SK-N-SH (cell line): ENCODE results near the gene CRK. TPM values are rescaled to one million over a fixed set of nuclear protein-coding genes. Genes with fewer than 3 reads are reported as not detected.

Experiments
- CTCF ChIA-PET: fragments of 300-600, 350-600 bp; formaldehyde crosslinking; extraction: SDS; loops from one replicate; lab custom pipeline; 2021; lab: Yijun Ruan, JAX
- POLR2A ChIA-PET: fragments of 350-600 bp; sonication (Branson Sonifier 250); formaldehyde crosslinking; extraction: SDS; loops from one replicate; lab custom pipeline; 2020; ENCODE audit warnings: antibody characterized with exemption, inconsistent platforms; lab: Yijun Ruan, JAX
- DNase-seq: peaks from one replicate; pipeline ENCODE4 v3.0.0; 2012
- H2AFZ ChIP-seq: fragments of 200-600 bp; sonication (generic); 2 replicates; pipeline ENCODE4 v1.8.1; 2016; ENCODE audit warnings: antibody characterized with exemption, mild to moderate bottlenecking, low read depth
- H3F3A ChIP-seq: fragments of 200-600 bp; sonication (generic); replicated peaks from 2 replicates; pipeline ENCODE3; 2016; ENCODE audit warnings: antibody characterized with exemption, mild to moderate bottlenecking; ENCODE audit not compliant: insufficient read depth
- H3K27ac ChIP-seq, 2 experiments: fragments of 200-500 bp in 1 of 2; fragments of 200-600 bp in 1 of 2; sonication (Bioruptor generic) in 1 of 2; sonication (generic), shearing (Covaris generic) in 1 of 2; 2 replicates each; pipeline versions ENCODE4 v1.5.1 to v1.6.1; 2014 to 2016; ENCODE audit warnings: low read depth in 2 of 2, inconsistent platforms in 1 of 2, low read length in 1 of 2, mild to moderate bottlenecking in 1 of 2, mixed read lengths in 1 of 2
- H3K27me3 ChIP-seq: fragments of 200-600 bp; sonication (generic), shearing (Covaris generic); 2 replicates; pipeline ENCODE4 v1.6.1; 2016; ENCODE audit warnings: mixed run types; ENCODE audit not compliant: insufficient read depth
- H3K36me3 ChIP-seq, 2 experiments: fragments of 200-500 bp in 1 of 2; fragments of 200-600 bp in 1 of 2; sonication (Bioruptor generic) in 1 of 2; sonication (generic) in 1 of 2; replicated peaks in 1 of 2; 2 replicates each; pipeline versions ENCODE3 to v1.5.1; 2014 to 2016; ENCODE audit warnings: low read length in 1 of 2, mild to moderate bottlenecking in 1 of 2; ENCODE audit not compliant: insufficient read depth in 2 of 2, control insufficient read depth in 1 of 2
- H3K4me1 ChIP-seq, 2 experiments: fragments of 200-500 bp in 1 of 2; fragments of 200-600 bp in 1 of 2; sonication (Bioruptor generic) in 1 of 2; sonication (generic), shearing (Covaris generic) in 1 of 2; 2 replicates each; pipeline versions ENCODE4 v1.5.1 to v1.6.1; 2014 to 2016; ENCODE audit warnings: low read depth in 1 of 2, low read length in 1 of 2, mixed run types in 1 of 2; ENCODE audit not compliant: insufficient read depth in 2 of 2, control insufficient read depth in 1 of 2
- H3K4me2 ChIP-seq: fragments of 200-600 bp; sonication (generic), shearing (Covaris generic); 2 replicates; pipeline ENCODE4 v1.6.1; 2017; ENCODE audit warnings: mixed run types
- H3K4me3 ChIP-seq, 2 experiments: fragments of 200-500 bp in 1 of 2; fragments of 200-600 bp in 1 of 2; sonication (Bioruptor generic) in 1 of 2; sonication (generic), shearing (Covaris generic) in 1 of 2; 2 replicates each; pipeline versions ENCODE4 v1.5.1 to v1.8.1; 2014 to 2016; ENCODE audit warnings: low read depth in 2 of 2, inconsistent platforms in 1 of 2, low read length in 1 of 2, mild to moderate bottlenecking in 1 of 2, mixed read lengths in 1 of 2, moderate library complexity in 1 of 2
- H3K79me2 ChIP-seq: fragments of 200-600 bp; sonication (generic); 2 replicates; pipeline ENCODE4 v1.8.1; 2017; ENCODE audit warnings: mild to moderate bottlenecking; ENCODE audit not compliant: insufficient read depth
- H3K9ac ChIP-seq: fragments of 200-600 bp; sonication (generic); 2 replicates; pipeline ENCODE4 v1.6.1; 2017; ENCODE audit warnings: mixed run types
- H3K9me2 ChIP-seq: fragments of 200-600 bp; sonication (generic); 2 replicates; pipeline ENCODE4 v1.6.1; 2017; ENCODE audit warnings: mixed run types
- H3K9me3 ChIP-seq: fragments of 200-600 bp; sonication (generic); 2 replicates; pipeline ENCODE4 v1.6.1; 2017; ENCODE audit warnings: mixed run types, mild to moderate bottlenecking, moderate library complexity
- H4K20me1 ChIP-seq: fragments of 200-600 bp; sonication (generic); 2 replicates; pipeline ENCODE4 v1.6.1; 2017; ENCODE audit warnings: mild to moderate bottlenecking, mixed run types; ENCODE audit not compliant: insufficient read depth
- CHD2 ChIP-seq: fragments of 150-350 bp; IDR thresholded peaks from 2 replicates; pipeline ENCODE4 v1.6.1; 2018; ENCODE audit warnings: low read length; ENCODE audit not compliant: partially characterized antibody
- CTCF ChIP-seq: fragments of 200-600 bp; sonication (generic); IDR thresholded peaks from 2 replicates; pipeline ENCODE4 v1.6.1; 2017; ENCODE audit warnings: antibody characterized with exemption, mild to moderate bottlenecking, moderate library complexity
- EP300 ChIP-seq, 2 experiments: IDR thresholded peaks; 2 replicates each; pipeline versions ENCODE4 v1.4.0 to v1.6.1; 2012; ENCODE audit warnings: borderline replicate concordance in 1 of 2, low read depth in 1 of 2, low read length in 1 of 2
- EZH2phosphoT487 ChIP-seq: fragments of 200-600 bp; sonication (generic); IDR thresholded peaks from 2 replicates; pipeline ENCODE4 v1.6.1; 2017; ENCODE audit warnings: low read depth, mixed run types, mild to moderate bottlenecking, antibody characterized with exemption, moderate library complexity, borderline replicate concordance
- FOXJ3 ChIP-seq: sonication (generic); formaldehyde crosslinking; IDR thresholded peaks from 2 replicates; pipeline ENCODE4 v1.5.1; 2020; ENCODE audit warnings: mild to moderate bottlenecking, missing genetic modification reagents
- GABPA ChIP-seq: IDR thresholded peaks from 2 replicates; pipeline ENCODE4 v1.4.0; 2012; ENCODE audit warnings: low read depth, mild to moderate bottlenecking
- JUND ChIP-seq: IDR thresholded peaks from 2 replicates; pipeline ENCODE4 v1.4.0; 2012
- MEF2A ChIP-seq: IDR thresholded peaks from 2 replicates; pipeline ENCODE4 v1.4.0; 2012; ENCODE audit warnings: low read depth, borderline replicate concordance
- MXI1 ChIP-seq: IDR thresholded peaks from 2 replicates; pipeline ENCODE4 v1.6.1; 2012; ENCODE audit warnings: mild to moderate bottlenecking, low read depth, low read length, improper control_type of control experiment
- NFIC ChIP-seq: IDR thresholded peaks from 2 replicates; pipeline ENCODE4 v1.4.0; 2012; ENCODE audit warnings: borderline replicate concordance
- PBX3 ChIP-seq: IDR thresholded peaks from 2 replicates; pipeline ENCODE4; 2012
- POLR2AphosphoS5 ChIP-seq: IDR thresholded peaks from 2 replicates; pipeline ENCODE4 v1.6.1; 2012; ENCODE audit warnings: low read depth, low read length
- RAD21 ChIP-seq: IDR thresholded peaks from 2 replicates; pipeline ENCODE4 v1.6.1; 2012; ENCODE audit warnings: mild to moderate bottlenecking, low read length
- SIN3A ChIP-seq: IDR thresholded peaks from 2 replicates; pipeline ENCODE4 v1.6.1; 2012; ENCODE audit warnings: low read depth, mild to moderate bottlenecking, low read length, moderate library complexity, borderline replicate concordance
- TAF1 ChIP-seq: IDR thresholded peaks from 2 replicates; pipeline ENCODE4 v1.6.1; 2012; ENCODE audit warnings: low read depth, mild to moderate bottlenecking, low read length, moderate library complexity, borderline replicate concordance
- TCF12 ChIP-seq: IDR thresholded peaks from 2 replicates; pipeline ENCODE4 v1.4.0; 2012
- USF1 ChIP-seq: IDR thresholded peaks from 2 replicates; pipeline ENCODE4 v1.4.0; 2012; ENCODE audit warnings: low read depth, borderline replicate concordance
- WGBS: methylation state at CpG from one replicate; pipeline ENCODE4 v1.1.6; 2017; ENCODE audit warnings: low lambda C conversion rate; 5-methylcytosine and 5-hydroxymethylcytosine counted together
- polyA plus RNA-seq, 3 experiments: library from polyadenylated mRNA; depleted of rRNA; stranded (reverse); fragments of >200 nt; gene quantifications; 2 replicates each; pipeline ENCODE4 v1.2.3, GENCODE V29; 2012

The CRK gene
- polyA plus RNA-seq, 1 of the 3 experiments (the other 2 are of a cell fraction): 50.7 TPM

GRCh38 chr17:1435326-1435725, 20.7 kb downstream of the CRK start (continued):
- TF ChIP-seq CHD2 (no peak), FOXJ3 (CRISPR knock-in tag) (no peak), POLR2AphosphoS5 (no peak), EP300 (IDR thresholded peaks at IDR 0.05; ENCODE audit: borderline replicate concordance in 1 of 2, low read depth in 1 of 2, low read length in 1 of 2) (no peak), RAD21 (no peak)

GRCh38 chr17:1434150-1434549, 21.9 kb downstream of the CRK start:
- WGBS: 72% methylated on average over 3 of the region's 3 CpGs
- ChIA-PET POLR2A (interaction anchor here (1.3 kb wide), 1 partner anchor 9 kb away, joined by 3 read pairs; no protein-coding TSS in a partner anchor), CTCF (no interaction called here)
- Histone ChIP-seq H2AFZ (no peak overlapping the region), H3K4me1 (peaks cover 0 to 6% of the 10 kb centered on the region in 2 experiments; a peak in 2 of 4 replicates), H3K9me2 (no peaks in the 10 kb centered on the region), H3K79me2 (peaks cover 100% of the 10 kb centered on the region), H3K36me3 (peaks cover 19 to 42% of the 10 kb centered on the region in 2 experiments), H3K27me3 (no peaks in the 10 kb centered on the region), H3K4me2 (no peak overlapping the region), H4K20me1 (peaks cover 86% of the 10 kb centered on the region), H3K27ac (no peak overlapping the region), H3K4me3 (no peak overlapping the region), H3K9me3 (no peaks in the 10 kb centered on the region), H3F3A (peaks cover 21% of the 10 kb centered on the region), H3K9ac (no peak overlapping the region)
- TF ChIP-seq GABPA (no peak), MEF2A (no peak), USF1 (no peak), MXI1 (no peak), TCF12 (no peak; the same call in 1 of the 2 replicates), EZH2phosphoT487 (no peak)
- no peak for DNase-seq

- ChIA-PET CTCF (interaction anchor here (2.0 kb wide), 1 partner anchor 66 kb away, joined by 9 read pairs; no protein-coding TSS in a partner anchor), POLR2A (no interaction called here)
- H2AFZ ChIP-seq: no peak overlapping the region
- no peak overlapping the region for H3K4me2 ChIP-seq
- H3K36me3 ChIP-seq: peaks cover 16 to 42% of the 10 kb centered on the region in 2 experiments
- 100% methylated on average over 2 of the region's 2 CpGs for WGBS
- no peak overlapping the region for H3K9ac ChIP-seq
- DNase-seq: no peak
- peaks cover 4% of the 10 kb centered on the region for H3F3A ChIP-seq
- no peaks in the 10 kb centered on the region for H3K9me3 ChIP-seq
- H3K4me3 ChIP-seq: no peak overlapping the region
- H3K79me2 ChIP-seq: peaks cover 100% of the 10 kb centered on the region
- no peak overlapping the region for H3K27ac ChIP-seq
- H4K20me1 ChIP-seq: peaks cover 69% of the 10 kb centered on the region
- no peak for TF ChIP-seq CTCF
- no peak for TF ChIP-seq POLR2AphosphoS5
- TF ChIP-seq SIN3A: no peak
- TF ChIP-seq NFIC: no peak
- TF ChIP-seq EZH2phosphoT487: no peak
- TF ChIP-seq PBX3: no peak
- no peak for TF ChIP-seq JUND
- no peak for TF ChIP-seq TAF1
- TF ChIP-seq MXI1: no peak
- TF ChIP-seq, all 33 proteins: peak for 0
- Histone ChIP-seq H3K9me2 (no peaks in the 10 kb centered on the region), H3K27me3 (no peaks in the 10 kb centered on the region), H3K4me1 (no peaks in the 10 kb centered on the region; a peak in 1 of 4 replicates)
Measured at GRCh38 chr17:1431631-1432104, 24.4 kb downstream of the CRK start.
